ENCODE measurements around the gene CDK19. TPM values are rescaled to one million over a fixed set of nuclear protein-coding genes. Genes with fewer than 3 reads are reported as not detected.
"Not testable (repeated sequence)": the region's sequence is repeated elsewhere in the genome, so short reads cannot be mapped to it uniquely, and the experiment has no call there.

CDK19 gene
- total RNA-seq, 2 donors from 2014 or later = 15.0 to 22.4 TPM

DNA sequence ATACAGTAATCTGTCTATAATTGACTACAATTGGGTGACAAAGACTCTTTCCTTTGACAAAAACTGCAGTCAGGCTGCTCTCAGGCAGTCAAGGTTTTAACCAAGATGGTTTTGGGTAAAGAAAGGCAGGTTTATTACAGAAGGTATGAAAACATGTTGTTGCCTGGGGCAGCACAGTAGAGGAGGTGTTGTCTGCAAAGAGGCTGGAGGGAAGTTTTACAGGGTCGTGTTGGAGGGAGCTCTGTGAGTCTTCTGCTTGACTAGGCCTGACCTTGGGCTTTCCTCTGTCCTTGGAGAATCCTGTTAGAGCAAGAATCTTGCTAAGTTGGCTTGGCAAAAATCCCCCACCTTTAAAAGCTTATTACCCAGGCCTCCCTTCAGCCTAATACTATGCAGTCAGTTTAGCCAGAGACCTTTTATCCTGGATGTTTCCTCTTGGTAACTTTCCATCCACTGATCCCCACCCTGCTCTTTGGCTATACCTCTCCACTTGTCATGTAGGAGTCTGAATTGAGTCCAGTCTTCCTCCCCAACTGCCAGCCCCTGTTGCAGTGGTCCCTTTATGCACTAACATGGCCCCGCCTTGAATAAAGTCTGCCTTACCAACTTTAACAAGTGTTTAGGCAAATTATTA lies 195.9 kb downstream of the CDK19 start:
- H3K36me3 Mint-ChIP-seq = peaks cover 16% of the 10 kb centered on the region
- DNase-seq (ENCODE audit: low spot score) (no peak), ATAC-seq (no peak)
- H3K9me3 Mint-ChIP-seq = no peaks in the 10 kb centered on the region
- H3K4me1 Mint-ChIP-seq (ENCODE audit: low read depth in 2 of 2) = peaks cover 7% of the 10 kb centered on the region in 2 donors
- no peak overlapping the region for H3K27ac Mint-ChIP-seq
- H3K27me3 Mint-ChIP-seq = no peaks in the 10 kb centered on the region
- no peak overlapping the region for H3K4me3 Mint-ChIP-seq

DNA sequence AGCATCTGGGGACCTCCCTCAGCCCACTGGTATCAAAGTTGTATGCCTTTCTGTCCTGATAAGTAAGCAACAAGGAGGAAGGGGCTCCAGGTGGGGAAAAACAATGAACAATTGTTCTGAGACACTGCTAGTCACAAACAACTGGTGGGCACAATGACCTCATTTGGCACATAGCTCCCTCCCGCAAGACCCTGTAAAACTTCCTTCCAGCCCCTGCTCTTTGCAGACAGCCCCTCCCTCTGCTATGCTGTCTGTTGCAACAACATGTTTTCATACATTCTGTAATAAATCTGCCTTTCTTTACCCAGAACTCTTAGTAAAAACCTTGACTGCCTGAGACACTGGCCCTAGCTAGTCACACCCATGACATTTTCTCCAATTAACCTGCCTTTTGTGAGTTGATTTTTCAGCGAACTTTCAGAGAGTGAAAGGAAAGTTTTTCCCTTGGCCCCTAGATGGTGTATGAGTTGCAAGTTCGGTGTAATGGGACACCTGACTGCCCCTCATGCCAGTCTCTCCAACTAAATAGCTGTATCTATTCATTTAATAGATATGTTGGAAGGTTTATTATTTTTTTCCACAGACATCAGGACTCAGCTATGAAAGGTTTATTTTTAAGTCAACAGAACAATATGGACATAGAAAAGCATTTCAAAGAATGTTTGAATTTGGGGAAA lies 196.5 kb downstream of the CDK19 start:
- no peaks in the 10 kb centered on the region for H3K9me3 Mint-ChIP-seq

DNA sequence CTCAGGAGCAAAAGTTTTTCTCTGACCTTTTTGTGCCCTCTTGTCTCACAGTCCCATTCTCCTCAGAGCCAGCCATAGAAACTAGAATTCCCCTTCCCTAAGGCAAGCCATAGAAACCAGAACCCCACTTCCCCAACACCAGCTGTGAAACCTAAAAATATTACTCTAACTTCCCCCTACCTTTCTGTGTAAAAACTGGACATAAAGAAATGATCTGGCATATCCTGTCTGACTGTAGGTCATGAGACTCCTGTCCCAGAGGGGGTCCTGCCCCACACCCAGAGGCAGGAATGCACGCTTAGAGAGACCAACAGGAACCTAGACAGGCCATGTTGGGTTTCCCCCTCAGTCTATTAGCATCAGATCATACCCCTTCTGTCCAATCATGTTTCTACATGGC lies 198.2 kb downstream of the CDK19 start:
- no peak for ATAC-seq
- Mint-ChIP-seq H3K9me3 (no peaks in the 10 kb centered on the region), H3K27ac (no peak overlapping the region), H3K27me3 (no peaks in the 10 kb centered on the region), H3K4me3 (no peak overlapping the region), H3K4me1 (ENCODE audit: low read depth in 2 of 2) (peaks cover 7% of the 10 kb centered on the region in 2 donors), H3K36me3 (peaks cover 9% of the 10 kb centered on the region)
- DNase-seq (ENCODE audit: low spot score) = no peak

More for the DNA sequence above, 196.5 kb downstream of the CDK19 start:
- Mint-ChIP-seq H3K27me3 (no peaks in the 10 kb centered on the region), H3K27ac (no peak overlapping the region), H3K36me3 (peaks cover 16% of the 10 kb centered on the region), H3K4me1 (ENCODE audit: low read depth in 2 of 2) (peaks cover 7% of the 10 kb centered on the region in 2 donors), H3K4me3 (no peak overlapping the region)
- ATAC-seq = no peak
- no peak for DNase-seq (ENCODE audit: low spot score)

DNA sequence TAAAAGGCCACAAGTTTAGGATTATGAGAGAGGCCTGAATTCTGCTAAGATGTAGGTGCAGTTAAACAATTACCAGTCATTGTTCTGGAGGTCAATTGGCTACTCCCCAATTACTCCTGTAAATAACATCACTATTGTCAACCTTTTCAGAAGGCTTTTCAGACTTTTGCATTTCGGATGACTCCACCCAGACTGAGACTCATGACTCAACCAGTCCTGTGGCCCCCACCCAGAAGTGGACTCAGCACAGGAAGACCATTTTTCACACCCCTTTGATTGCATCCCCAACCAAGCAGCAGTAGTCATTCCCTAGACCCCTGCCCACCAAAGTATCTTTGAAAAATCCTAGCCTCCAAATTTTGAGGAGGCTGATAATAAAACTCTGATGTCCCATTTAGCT lies 199.5 kb downstream of the CDK19 start:
- ATAC-seq (no peak), DNase-seq (ENCODE audit: low spot score) (no peak)
- peaks cover 4% of the 10 kb centered on the region for H3K36me3 Mint-ChIP-seq
- H3K4me3 Mint-ChIP-seq = no peak overlapping the region
- H3K4me1 Mint-ChIP-seq (ENCODE audit: low read depth in 2 of 2) = peaks cover 7% of the 10 kb centered on the region in 2 donors
- no peaks in the 10 kb centered on the region for H3K9me3 Mint-ChIP-seq
- no peaks in the 10 kb centered on the region for H3K27me3 Mint-ChIP-seq
- H3K27ac Mint-ChIP-seq = no peak overlapping the region

DNA sequence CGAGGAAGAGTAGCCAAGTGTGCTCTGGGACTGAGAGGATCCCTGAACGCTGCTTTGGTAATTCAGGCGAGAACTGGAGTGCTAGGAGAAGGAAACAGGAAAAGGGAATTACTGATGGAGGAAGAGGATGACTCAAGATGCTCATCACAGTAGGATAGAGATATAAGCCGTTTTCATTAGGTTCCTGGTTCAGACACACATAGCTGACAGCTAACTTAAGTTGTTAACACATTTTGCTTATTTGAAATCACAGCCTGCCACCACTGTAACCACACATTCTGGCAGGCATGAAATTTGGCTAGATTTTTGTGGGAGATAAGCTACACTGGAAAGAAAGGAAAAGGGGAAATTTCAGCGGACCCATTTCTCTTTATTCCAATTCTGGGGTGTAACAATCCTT lies 200.7 kb downstream of the CDK19 start:
- Mint-ChIP-seq H3K27me3 (no peaks in the 10 kb centered on the region), H3K36me3 (peaks cover 4% of the 10 kb centered on the region), H3K27ac (no peak overlapping the region), H3K9me3 (no peaks in the 10 kb centered on the region), H3K4me3 (no peak overlapping the region), H3K4me1 (ENCODE audit: low read depth in 2 of 2) (peaks cover 7% of the 10 kb centered on the region in 2 donors)
- no peak for ATAC-seq
- no peak for DNase-seq (ENCODE audit: low spot score)

DNA sequence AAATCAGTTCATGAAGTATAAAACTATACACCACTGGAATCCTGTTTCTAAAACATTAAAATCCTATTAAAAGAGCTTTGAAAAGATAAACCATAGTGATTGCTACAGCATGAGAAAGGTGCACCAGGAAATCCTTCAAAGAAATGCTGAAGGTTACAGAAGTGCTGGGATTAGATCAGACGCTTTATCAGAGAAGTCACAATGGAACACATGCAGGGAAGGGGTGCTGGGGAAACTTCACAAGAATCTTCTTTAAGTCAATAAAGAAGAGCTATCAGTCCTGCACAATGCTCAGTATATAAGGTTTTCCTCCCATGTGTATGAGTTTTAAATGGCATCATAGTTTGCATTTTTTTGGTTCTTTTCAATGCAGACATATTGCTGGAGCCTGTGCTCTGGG lies 201.2 kb downstream of the CDK19 start:
- DNase-seq (ENCODE audit: low spot score) (no peak), ATAC-seq (no peak)
- Mint-ChIP-seq H3K27ac (no peak overlapping the region), H3K9me3 (no peaks in the 10 kb centered on the region), H3K4me3 (no peak overlapping the region), H3K27me3 (no peaks in the 10 kb centered on the region), H3K4me1 (ENCODE audit: low read depth in 2 of 2) (peaks cover 7% of the 10 kb centered on the region in 2 donors), H3K36me3 (peaks cover 4% of the 10 kb centered on the region)

DNA sequence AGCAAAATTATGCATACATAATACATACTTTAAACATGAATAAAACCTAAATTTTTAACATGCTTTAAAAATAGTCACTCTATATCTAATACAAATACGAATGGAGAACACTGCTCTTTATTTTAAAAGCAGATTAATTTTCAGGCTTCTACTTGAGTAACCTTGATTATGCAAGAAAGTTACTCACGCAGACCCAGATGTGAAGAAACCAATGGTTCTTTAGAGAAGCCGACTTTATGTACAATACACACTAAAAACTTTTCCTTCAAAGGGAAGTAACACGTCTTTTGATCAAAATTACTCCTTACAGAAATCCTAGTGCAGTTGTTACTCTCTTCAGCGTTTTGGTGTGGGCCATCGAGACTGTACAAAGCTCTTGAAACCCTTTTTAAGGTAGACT lies 201.9 kb downstream of the CDK19 start:
- Mint-ChIP-seq H3K4me3 (no peak overlapping the region), H3K9me3 (no peaks in the 10 kb centered on the region), H3K27ac (no peak overlapping the region), H3K4me1 (ENCODE audit: low read depth in 2 of 2) (peaks cover under 1 to 7% of the 10 kb centered on the region in 2 donors), H3K36me3 (peaks cover under 1% of the 10 kb centered on the region), H3K27me3 (no peaks in the 10 kb centered on the region)
- ATAC-seq = no peak
- DNase-seq (ENCODE audit: low spot score) = no peak

DNA sequence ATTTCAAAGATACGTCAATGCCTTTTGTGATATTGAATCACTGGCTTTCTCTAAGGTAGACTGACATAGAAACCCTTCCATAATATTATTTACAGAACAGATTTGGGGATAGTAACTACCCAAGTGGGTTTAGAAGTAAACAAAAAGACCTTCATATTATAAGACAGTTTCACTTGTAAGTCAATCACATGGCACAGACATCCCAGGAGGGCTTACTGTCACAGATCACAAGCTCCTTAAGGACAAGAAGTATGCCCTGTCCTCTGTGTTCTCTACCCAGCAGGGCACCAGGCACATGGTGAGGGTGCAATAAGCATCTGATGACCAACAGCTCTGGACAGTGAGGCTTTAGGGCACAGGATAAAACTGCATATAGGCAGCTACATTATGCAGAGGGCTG lies 203.0 kb downstream of the CDK19 start:
- H3K9me3 Mint-ChIP-seq = no peaks in the 10 kb centered on the region
- no peak for DNase-seq (ENCODE audit: low spot score)
- no peaks in the 10 kb centered on the region for H3K36me3 Mint-ChIP-seq
- ATAC-seq = no peak
- no peak overlapping the region for H3K4me3 Mint-ChIP-seq
- H3K4me1 Mint-ChIP-seq (ENCODE audit: low read depth in 2 of 2) = peaks cover 0 to 4% of the 10 kb centered on the region in 2 donors
- no peaks in the 10 kb centered on the region for H3K27me3 Mint-ChIP-seq
- no peak overlapping the region for H3K27ac Mint-ChIP-seq

DNA sequence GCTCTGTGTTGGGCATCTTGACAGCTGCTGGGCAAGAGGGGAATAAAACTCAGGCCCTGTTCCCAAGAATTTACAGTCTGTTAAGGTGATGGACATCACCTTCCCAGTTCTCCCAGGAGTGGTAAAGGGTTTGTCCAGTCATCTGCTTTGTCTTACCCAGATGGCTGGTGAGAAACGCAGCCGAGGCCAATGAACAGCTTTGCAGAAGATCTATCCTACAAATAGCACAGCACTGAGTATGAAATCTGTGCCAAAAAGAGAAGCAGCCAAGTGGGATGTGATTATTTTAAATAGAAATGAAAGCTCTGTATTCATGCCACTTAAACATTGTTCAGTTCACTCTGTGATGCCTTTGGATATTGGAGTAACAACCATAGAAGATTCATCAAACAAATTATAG lies 206.2 kb downstream of the CDK19 start:
- no peak for DNase-seq (ENCODE audit: low spot score)
- no peaks in the 10 kb centered on the region for H3K27me3 Mint-ChIP-seq
- H3K4me3 Mint-ChIP-seq = no peak overlapping the region
- no peaks in the 10 kb centered on the region for H3K36me3 Mint-ChIP-seq
- H3K9me3 Mint-ChIP-seq = no peaks in the 10 kb centered on the region
- no peak overlapping the region for H3K27ac Mint-ChIP-seq
- no peaks in the 10 kb centered on the region for H3K4me1 Mint-ChIP-seq (ENCODE audit: low read depth in 2 of 2)
- no peak for ATAC-seq

DNA sequence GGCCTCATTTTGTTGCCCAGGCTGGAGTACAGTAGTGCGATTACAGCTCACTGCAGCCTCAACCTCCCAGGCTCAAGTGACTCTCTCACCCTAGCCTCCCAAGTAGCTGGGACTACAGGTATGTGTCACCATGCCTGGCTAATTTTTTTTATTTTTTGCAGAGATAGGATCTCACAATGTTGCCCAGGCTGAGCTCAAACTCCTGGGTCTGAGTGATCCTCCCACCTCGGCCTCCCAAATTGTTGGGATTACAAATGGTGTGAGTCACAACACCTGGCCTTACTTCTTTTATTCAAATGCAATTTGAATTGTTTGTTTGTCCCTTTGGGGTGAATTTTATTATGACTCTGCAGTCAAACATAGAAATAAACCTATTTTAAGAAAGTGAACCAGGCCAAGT lies 207.1 kb downstream of the CDK19 start:
- H3K9me3 Mint-ChIP-seq = no peaks in the 10 kb centered on the region
- H3K36me3 Mint-ChIP-seq = no peaks in the 10 kb centered on the region
- H3K27ac Mint-ChIP-seq = no peak overlapping the region
- H3K4me3 Mint-ChIP-seq = no peak overlapping the region
- no peak for ATAC-seq
- no peak for DNase-seq (ENCODE audit: low spot score)
- H3K27me3 Mint-ChIP-seq = no peaks in the 10 kb centered on the region
- no peaks in the 10 kb centered on the region for H3K4me1 Mint-ChIP-seq (ENCODE audit: low read depth in 2 of 2)

DNA sequence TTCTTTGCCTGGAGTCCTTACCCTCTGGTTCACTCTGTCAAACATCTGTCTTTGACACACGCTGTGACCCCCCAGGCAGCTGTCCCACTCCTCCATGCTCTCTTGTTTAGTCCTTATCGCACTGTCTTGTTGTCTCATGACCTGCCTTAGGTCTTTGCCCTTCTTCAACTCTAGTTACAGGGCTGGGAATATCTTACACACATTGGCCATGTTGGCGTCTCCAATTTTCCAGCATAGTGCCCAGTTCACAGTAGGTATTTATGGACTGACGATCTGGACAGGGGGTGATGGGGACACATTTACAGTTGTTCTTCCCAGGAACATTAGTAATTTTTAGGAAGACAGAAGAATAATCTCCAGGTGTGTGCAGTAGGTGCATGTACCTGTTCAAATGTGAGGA lies 209.1 kb downstream of the CDK19 start:
- H3K4me3 Mint-ChIP-seq = no peak overlapping the region
- no peaks in the 10 kb centered on the region for H3K4me1 Mint-ChIP-seq (ENCODE audit: low read depth in 2 of 2)
- no peaks in the 10 kb centered on the region for H3K27me3 Mint-ChIP-seq
- DNase-seq (ENCODE audit: low spot score) = no peak
- no peaks in the 10 kb centered on the region for H3K36me3 Mint-ChIP-seq
- no peak for ATAC-seq
- no peak overlapping the region for H3K27ac Mint-ChIP-seq
- no peaks in the 10 kb centered on the region for H3K9me3 Mint-ChIP-seq

DNA sequence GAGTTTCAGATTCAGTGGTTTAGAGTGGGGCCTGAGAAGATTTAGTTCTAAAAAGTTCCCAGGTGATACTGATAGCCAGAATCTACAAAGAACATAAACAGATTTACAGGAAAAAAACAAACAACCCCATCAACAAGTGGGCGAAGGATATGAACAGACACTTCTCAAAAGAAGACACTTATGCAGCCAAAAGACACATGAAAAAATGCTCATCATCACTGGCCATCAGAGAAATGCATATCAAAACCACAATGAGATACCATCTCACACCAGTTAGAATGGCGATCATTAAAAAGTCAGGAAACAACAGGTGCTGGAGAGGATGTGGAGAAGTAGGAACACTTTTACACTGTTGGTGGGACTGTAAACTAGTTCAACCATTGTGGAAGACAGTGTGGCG lies 214.6 kb downstream of the CDK19 start:
- not testable (repeated sequence) for H3K27ac Mint-ChIP-seq; H3K4me1 Mint-ChIP-seq (ENCODE audit: low read depth in 2 of 2); DNase-seq (ENCODE audit: low spot score); H3K36me3 Mint-ChIP-seq; H3K27me3 Mint-ChIP-seq; ATAC-seq; H3K4me3 Mint-ChIP-seq; H3K9me3 Mint-ChIP-seq

DNA sequence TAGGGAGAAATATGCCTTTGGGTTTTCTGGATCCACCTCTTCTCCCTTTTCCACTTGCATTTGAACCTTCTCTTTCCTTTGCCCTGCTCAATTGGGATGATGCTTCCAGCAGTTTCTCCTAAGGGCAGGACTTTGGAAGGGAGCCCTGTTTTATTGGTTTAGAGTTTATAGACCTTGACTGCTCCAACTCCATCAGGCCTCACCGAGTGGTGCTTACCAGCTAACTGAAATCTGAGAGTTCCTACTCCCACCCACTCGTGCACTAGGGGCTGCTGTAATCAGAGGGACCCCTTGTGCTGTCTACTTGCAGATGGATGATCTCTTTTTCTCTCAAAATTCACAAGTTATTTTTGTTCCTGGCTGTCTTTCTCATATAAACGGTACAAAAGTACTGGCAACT lies 217.5 kb downstream of the CDK19 start:
- Mint-ChIP-seq H3K27ac (no peak overlapping the region), H3K27me3 (no peaks in the 10 kb centered on the region), H3K4me1 (ENCODE audit: low read depth in 2 of 2) (no peaks in the 10 kb centered on the region), H3K4me3 (no peak overlapping the region), H3K36me3 (peaks cover 10% of the 10 kb centered on the region), H3K9me3 (no peaks in the 10 kb centered on the region)
- DNase-seq (ENCODE audit: low spot score) (no peak), ATAC-seq (no peak)

DNA sequence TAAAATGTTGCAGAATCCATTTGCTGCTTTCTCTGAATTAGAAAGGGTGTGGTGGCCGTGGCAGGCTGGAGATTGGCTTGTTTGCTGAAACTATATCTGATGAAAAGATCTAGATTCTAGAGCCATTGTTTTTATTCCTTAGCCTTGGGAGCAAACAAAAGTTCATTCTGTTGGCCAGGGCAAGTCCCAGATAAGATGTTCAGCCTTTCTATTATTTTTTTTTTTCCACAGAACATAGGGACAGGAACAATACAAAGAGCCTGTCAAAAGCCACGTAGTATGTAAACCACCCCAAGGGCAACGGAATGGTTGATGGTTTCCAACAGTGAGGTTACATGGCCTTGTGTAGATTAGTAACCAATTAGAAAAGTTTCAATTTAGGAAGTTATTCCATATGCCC lies 218.9 kb downstream of the CDK19 start:
- Mint-ChIP-seq H3K4me3 (no peak overlapping the region), H3K27me3 (no peaks in the 10 kb centered on the region), H3K27ac (no peak overlapping the region), H3K9me3 (no peaks in the 10 kb centered on the region), H3K36me3 (peaks cover 10% of the 10 kb centered on the region), H3K4me1 (ENCODE audit: low read depth in 2 of 2) (peaks cover 0 to 1% of the 10 kb centered on the region in 2 donors)
- no peak for ATAC-seq
- no peak for DNase-seq (ENCODE audit: low spot score)

DNA sequence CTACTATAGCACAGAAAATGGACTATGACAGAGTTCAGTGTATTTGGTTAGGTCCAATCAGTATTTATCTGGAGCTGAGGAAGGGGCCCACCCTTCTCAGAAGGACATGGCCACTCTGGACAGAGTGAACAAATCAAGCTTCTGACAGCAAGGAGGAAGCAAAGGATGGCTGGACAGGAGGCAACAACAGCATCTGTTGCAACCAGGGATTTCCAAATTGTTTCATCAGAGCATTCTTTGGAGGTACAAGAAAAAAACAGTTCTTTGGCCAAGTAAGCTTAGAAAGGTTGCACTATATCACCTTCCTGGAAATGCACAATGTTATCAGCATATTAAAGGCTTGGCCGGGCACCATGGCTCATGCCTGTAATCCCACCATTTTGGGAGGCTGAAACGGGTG lies 220.2 kb downstream of the CDK19 start:
- ATAC-seq = no peak

More for the DNA sequence above, 220.2 kb downstream of the CDK19 start:
- H3K9me3 Mint-ChIP-seq = no peaks in the 10 kb centered on the region
- no peaks in the 10 kb centered on the region for H3K27me3 Mint-ChIP-seq
- peaks cover 9 to 11% of the 10 kb centered on the region in 2 donors for H3K4me1 Mint-ChIP-seq (ENCODE audit: low read depth in 2 of 2)
- peaks cover 5% of the 10 kb centered on the region for H3K36me3 Mint-ChIP-seq
- no peak overlapping the region for H3K4me3 Mint-ChIP-seq
- H3K27ac Mint-ChIP-seq = no peak overlapping the region
- DNase-seq (ENCODE audit: low spot score) = no peak
